Adrenal gland (tissue), 19 donors: Measurements from ENCODE around the gene AAMDC. TPM values are rescaled to one million over a fixed set of nuclear protein-coding genes. Genes with fewer than 3 reads are reported as not detected.
A peak's percentile ranks its signal among the peaks of the same experiment; 100 is the strongest.

ENCODE experiments used
- DNase-seq, 7 donors: peaks; one replicate each; pipeline ENCODE4 v3.0.0-alpha.2; 2019 to 2020
- H3K27ac ChIP-seq, 5 donors: fragments of 200-600 bp; sonication (generic) in 4 of 5; 1 replicate in 3 of 5; 2 replicates in 2 of 5; pipeline versions ENCODE4 v1.5.1 to v1.8.0; 2016 to 2020; ENCODE audit warnings: mild to moderate bottlenecking in 1 of 5
- H3K27me3 ChIP-seq: fragments of 200-600 bp; 2 replicates; pipeline ENCODE4 v1.8.0; 2021
- H3K36me3 ChIP-seq, 2 donors: fragments of 200-600 bp; replicated peaks in 1 of 2; 1 replicate in 1 of 2; 2 replicates in 1 of 2; pipeline versions ENCODE4 v1.5.1 to v1.8.0; 2018 to 2022
- H3K4me1 ChIP-seq, 2 donors: fragments of 200-600 bp; replicated peaks in 1 of 2; 1 replicate in 1 of 2; 2 replicates in 1 of 2; pipeline versions ENCODE4 v1.5.1 to v1.8.0; 2018 to 2021
- H3K4me3 ChIP-seq, 4 donors: fragments of 200-600 bp; sonication (generic) in 3 of 4; one replicate each; pipeline ENCODE4 v1.5.1; 2016 to 2018
- H3K9me3 ChIP-seq, 3 donors: fragments of 200-600 bp; sonication (generic) in 1 of 3; replicated peaks in 1 of 3; 1 replicate in 2 of 3; 2 replicates in 1 of 3; pipeline versions ENCODE4 v1.5.1 to v1.8.0; 2016 to 2021
- CTCF ChIP-seq, 6 experiments: fragments of 450-650 bp in 4 of 6; fragments of 200-600 bp in 2 of 6; sonication (generic) in 1 of 6; IDR thresholded peaks; 1 replicate in 5 of 6; 2 replicates in 1 of 6; pipeline versions ENCODE4 v1.5.1 to v1.8.0; 2016 to 2021; ENCODE audit warnings: antibody characterized with exemption in 6 of 6, mild to moderate bottlenecking in 2 of 6, moderate library complexity in 1 of 6
- POLR2A ChIP-seq, 2 donors: fragments of 450-650 bp; IDR thresholded peaks; one replicate each; pipeline ENCODE4 v1.6.1; 2017; ENCODE audit warnings: antibody characterized with exemption in 2 of 2, mild to moderate bottlenecking in 2 of 2, moderate library complexity in 1 of 2
- WGBS, 4 donors: extraction: QIAGEN DNeasy Blood & Tissue Kit in 2 of 4; methylation state at CpG; one replicate each; pipeline versions ENCODE4 v1.1.5 to v1.1.7; 2013 to 2017; 5-methylcytosine and 5-hydroxymethylcytosine counted together
- intact Hi-C, 2 donors: fragments of 100-400 bp; cut with DNase I; formaldehyde crosslinking; loops; one replicate each; pipeline versions ENCODE4 v1.14.1 to v1.15.0; 2022 to 2023
- long read RNA-seq, 10 donors: library from polyadenylated mRNA in 3 of 10; unstranded in 2 of 10; stranded (forward) in 1 of 10; transcript quantifications; one replicate each; pipeline ENCODE4 v2.0.0 and lab custom pipeline, GENCODE V29; 2021 to 2026
- polyA plus RNA-seq, 3 donors: library from polyadenylated mRNA; stranded (reverse); fragments of 200-250 nt in 2 of 3; fragments of 350-450 nt in 1 of 3; fragmentation: Illumina TruSeq in 1 of 3; extraction: RNeasy Lipid Tissue Mini Kit (QIAGEN cat#74804) in 1 of 3; gene quantifications; one replicate each; pipeline ENCODE4 v1.2.3, GENCODE V29; 2013 to 2014
- total RNA-seq, 9 donors: library from RNA; depleted of rRNA in 4 of 9; stranded (reverse); fragments of >200 nt in 4 of 9; fragments of 120-200 nt in 1 of 9; fragmentation: NEBNext Ultra II Directional in 1 of 9; extraction: Animal tissue kit (Norgen Biotek cat#: 25700) in 1 of 9; gene quantifications; one replicate each; pipeline versions ENCODE4 v1.1.0 to v1.2.4, GENCODE V29; 2013 to 2023
- donor health status: healthy with polysubstance abuse.
- donor health status: Bipolar disorder and iron deficiency.
- donor health status: DM: yes; HTN: yes; CAD: no.
- donor health status: DM: no; HTN: no; CAD: no.
- donor health status: DM: no; HTN: no; CAD: no.
- donor health status: DM: yes; HTN: yes; CAD: no.

AAMDC gene
- total RNA-seq (100 to 1,000 TPM in 7 of 9 donors, 10 to 100 TPM in 2; 85.6 to 339 (median 136) TPM), polyA plus RNA-seq (100 to 1,000 TPM; 197 to 581 (median 270) TPM)
- long read RNA-seq, donor 1, transcript AAMDC-202 (4 exons, 531 nt): major isoform, 84 of 260 reads
- long read RNA-seq, donor 1, transcript AAMDC-206 (5 exons, 579 nt): minor isoform, 71 of 260 reads
- long read RNA-seq, donor 1, partial matches to known transcripts: 80 of 260 reads
- long read RNA-seq, donor 1, other reads (novel, unspliced or antisense): 21 of 260 reads
- long read RNA-seq, donor 2, transcript AAMDC-206 (5 exons, 579 nt): minor isoform, 49 of 209 reads
- long read RNA-seq, donor 2, transcript AAMDC-202 (4 exons, 531 nt): major isoform, 86 of 209 reads
- long read RNA-seq, donor 2, partial matches to known transcripts: 50 of 209 reads
- long read RNA-seq, donor 2, other reads (novel, unspliced or antisense): 20 of 209 reads
- long read RNA-seq, donor 3, transcript AAMDC-206 (5 exons, 579 nt): minor isoform, 37 of 137 reads
- long read RNA-seq, donor 3, transcript AAMDC-202 (4 exons, 531 nt): major isoform, 57 of 137 reads
- long read RNA-seq, donor 3, partial matches to known transcripts: 34 of 137 reads
- long read RNA-seq, donor 3, other reads (novel, unspliced or antisense): 7 of 137 reads
- long read RNA-seq, donor 4, transcript AAMDC-202 (4 exons, 531 nt): major isoform, 66 of 160 reads
- long read RNA-seq, donor 4, transcript AAMDC-206 (5 exons, 579 nt): minor isoform, 63 of 160 reads
- long read RNA-seq, donor 4, partial matches to known transcripts: 0 of 160 reads
- long read RNA-seq, donor 4, other reads (novel, unspliced or antisense): 29 of 160 reads
- long read RNA-seq, donor 5, transcript AAMDC-206 (5 exons, 579 nt): minor isoform, 39 of 125 reads
- long read RNA-seq, donor 5, transcript AAMDC-202 (4 exons, 531 nt): major isoform, 44 of 125 reads
- long read RNA-seq, donor 5, partial matches to known transcripts: 5 of 125 reads
- long read RNA-seq, donor 5, other reads (novel, unspliced or antisense): 36 of 125 reads
- long read RNA-seq, donor 6, transcript AAMDC-206 (5 exons, 579 nt): minor isoform, 44 of 134 reads
- long read RNA-seq, donor 6, transcript AAMDC-202 (4 exons, 531 nt): major isoform, 57 of 134 reads
- long read RNA-seq, donor 6, partial matches to known transcripts: 6 of 134 reads
- long read RNA-seq, donor 6, other reads (novel, unspliced or antisense): 26 of 134 reads
- long read RNA-seq, donor 7, transcript AAMDC-202 (4 exons, 531 nt): major isoform, 36 of 95 reads
- long read RNA-seq, donor 7, transcript AAMDC-206 (5 exons, 579 nt): minor isoform, 27 of 95 reads
- long read RNA-seq, donor 7, partial matches to known transcripts: 30 of 95 reads
- long read RNA-seq, donor 7, other reads (novel, unspliced or antisense): 0 of 95 reads
- long read RNA-seq, donor 8, transcript AAMDC-206 (5 exons, 579 nt): minor isoform, 45 of 181 reads
- long read RNA-seq, donor 8, transcript AAMDC-202 (4 exons, 531 nt): major isoform, 75 of 181 reads
- long read RNA-seq, donor 8, partial matches to known transcripts: 45 of 181 reads
- long read RNA-seq, donor 8, other reads (novel, unspliced or antisense): 10 of 181 reads
- long read RNA-seq, donor 9, transcript AAMDC-202 (4 exons, 531 nt): major isoform, 64 of 193 reads
- long read RNA-seq, donor 9, transcript AAMDC-206 (5 exons, 579 nt): minor isoform, 53 of 193 reads
- long read RNA-seq, donor 9, partial matches to known transcripts: 45 of 193 reads
- long read RNA-seq, donor 9, other reads (novel, unspliced or antisense): 29 of 193 reads
- long read RNA-seq, donor 10, transcript AAMDC-206 (5 exons, 579 nt): minor isoform, 22 of 74 reads
- long read RNA-seq, donor 10, transcript AAMDC-202 (4 exons, 531 nt): major isoform, 30 of 74 reads
- long read RNA-seq, donor 10, partial matches to known transcripts: 21 of 74 reads
- long read RNA-seq, donor 10, other reads (novel, unspliced or antisense): 0 of 74 reads

GRCh38 chr11:77820565-77821348, at the start of gene AAMDC, which contains the start of gene RSF1:
TSS of gene AAMDC (plus strand) at chr11:77821144. CDS start at chr11:77842497, 21,353 bp downstream.
TSS of gene RSF1 (minus strand) at chr11:77820722. CDS start at chr11:77820714, 8 bp downstream.
- TF ChIP-seq CTCF (IDR thresholded peaks at IDR 0.05): peak; percentile 48 to 75 (median 65)
- TF ChIP-seq POLR2A (IDR thresholded peaks at IDR 0.05): peak; percentile 58 to 94
- Histone ChIP-seq H3K4me1 (peaks cover 18 to 66% of the 10 kb centered on the region in 2 donors), H3K36me3 (no peaks in the 10 kb centered on the region), H3K27me3 (no peaks in the 10 kb centered on the region), H3K9me3 (no peaks in the 10 kb centered on the region), H3K27ac (peak within 1 kb of the TSS; percentile 83 to 95 (median 89)), H3K4me3 (peak within 1 kb of the TSS; percentile 85 to 99 (median 90))
- peak; percentile 99 to 100 (median 99) for DNase-seq
- intact Hi-C loops: loop anchor here in 1 of 2 donors (10.0 kb wide), 1 partner anchor 174 kb away; the partner anchor contains the start of gene INTS4
- WGBS, 4 donors: 0 to 1% (median 1%) methylated on average over 23 to 64 of the region's 64 CpGs

GRCh38 chr11:77775936-77776335, 45.0 kb upstream of the AAMDC start:
- Histone ChIP-seq H3K27ac (no peak overlapping the region), H3K36me3 (no peaks in the 10 kb centered on the region), H3K4me1 (peaks cover 10 to 30% of the 10 kb centered on the region in 2 donors), H3K4me3 (no peak overlapping the region), H3K27me3 (no peaks in the 10 kb centered on the region), H3K9me3 (no peaks in the 10 kb centered on the region)
- TF ChIP-seq POLR2A (IDR thresholded peaks at IDR 0.05): no peak
- no peak for TF ChIP-seq CTCF (IDR thresholded peaks at IDR 0.05)
- DNase-seq: no peak
- intact Hi-C loops: no loop called here
- WGBS, 4 donors: 22 to 45% (median 36%) methylated on average over 2 of the region's 2 CpGs

GRCh38 chr11:77776455-77776854, 44.5 kb upstream of the AAMDC start:
- WGBS, 4 donors: 74 to 86% (median 78%) methylated on average over 1 of the region's 1 CpG
- no peak for TF ChIP-seq POLR2A (IDR thresholded peaks at IDR 0.05)
- TF ChIP-seq CTCF (IDR thresholded peaks at IDR 0.05): peak in 5 of 6 experiments; percentile 8 to 43 (median 29)

More at GRCh38 chr11:77776455-77776854, 44.5 kb upstream of the AAMDC start:
- H3K4me3 ChIP-seq: no peak overlapping the region
- H3K4me1 ChIP-seq: peaks cover 5 to 25% of the 10 kb centered on the region in 2 donors
- H3K36me3 ChIP-seq: no peaks in the 10 kb centered on the region
- no peak for DNase-seq
- no peak overlapping the region for H3K27ac ChIP-seq
- H3K27me3 ChIP-seq: no peaks in the 10 kb centered on the region
- no peaks in the 10 kb centered on the region for H3K9me3 ChIP-seq
- intact Hi-C loops: no loop called here
